GM21360 (cell line): Measurements from ENCODE around the gene HOXB1.
"Not testable (repeated sequence)": the region's sequence is repeated elsewhere in the genome, so short reads cannot be mapped to it uniquely, and the experiment has no call there.

ENCODE experiments used
- ATAC-seq: cut with Tn5 transposase; IDR thresholded peaks from one replicate; pipeline ENCODE4 v1.9.1; 2021; ENCODE audit warnings: mild to moderate bottlenecking, moderate library complexity; ENCODE audit not compliant: unreplicated experiment

Gene HOXB1

DNA sequence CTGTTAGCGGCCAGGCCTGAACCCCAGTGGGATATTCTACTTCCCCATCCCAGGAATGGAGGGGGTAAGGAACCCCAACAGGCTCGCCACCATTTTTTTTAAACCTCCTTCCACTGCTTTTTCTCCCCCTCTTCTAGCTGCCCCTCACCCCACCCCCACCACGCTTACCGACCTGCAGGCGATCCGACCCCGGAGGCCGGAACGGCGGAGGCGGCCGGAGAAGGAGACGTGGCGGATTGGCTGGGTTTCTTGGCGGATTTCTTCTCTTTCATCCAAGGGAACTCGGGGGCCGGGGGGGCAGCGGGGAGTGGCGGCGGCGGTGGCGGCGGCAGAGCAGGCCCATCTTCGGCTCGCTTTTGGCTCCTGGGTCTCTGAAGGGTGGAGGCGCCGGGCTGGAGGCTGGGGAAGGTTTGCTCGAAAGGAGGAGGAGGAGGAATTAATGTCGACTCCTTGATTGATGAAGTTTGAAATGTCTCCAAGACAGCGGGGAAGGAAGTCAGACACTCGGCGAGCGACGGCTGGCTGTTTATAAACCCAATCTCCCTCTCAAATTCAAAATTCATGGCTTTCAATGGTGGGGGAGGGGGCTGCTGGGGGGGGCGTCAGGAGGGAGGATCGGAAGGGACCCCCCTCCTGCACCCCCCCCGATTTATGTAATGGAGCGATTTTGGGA, 13.7 kb upstream of the HOXB1 start:
- ATAC-seq = no peak

DNA sequence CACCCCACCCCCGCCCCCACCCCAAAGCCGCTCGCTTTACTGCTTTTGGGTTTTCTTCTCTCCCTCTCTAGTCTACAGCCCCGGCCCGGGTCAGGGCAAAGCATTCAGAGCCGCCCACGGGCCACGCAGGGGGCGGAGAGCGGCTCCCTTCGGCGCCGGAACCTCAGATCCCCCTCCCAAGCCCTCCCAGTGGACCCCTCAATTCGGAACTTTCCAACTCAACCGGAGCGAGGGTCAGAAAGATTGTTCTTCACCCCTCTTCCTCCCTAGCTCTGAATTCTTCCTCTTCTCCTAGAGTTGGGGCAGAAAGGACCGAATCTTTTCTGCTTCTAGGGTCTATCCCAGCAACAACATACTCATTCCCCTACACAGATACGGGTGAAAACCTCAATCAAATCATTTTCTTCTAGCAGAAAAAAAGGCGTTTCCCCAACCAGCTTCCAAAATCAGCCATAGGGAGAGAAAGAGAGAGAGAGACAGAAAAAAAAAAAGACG, 13.1 kb upstream of the HOXB1 start:
- no peak for ATAC-seq

DNA sequence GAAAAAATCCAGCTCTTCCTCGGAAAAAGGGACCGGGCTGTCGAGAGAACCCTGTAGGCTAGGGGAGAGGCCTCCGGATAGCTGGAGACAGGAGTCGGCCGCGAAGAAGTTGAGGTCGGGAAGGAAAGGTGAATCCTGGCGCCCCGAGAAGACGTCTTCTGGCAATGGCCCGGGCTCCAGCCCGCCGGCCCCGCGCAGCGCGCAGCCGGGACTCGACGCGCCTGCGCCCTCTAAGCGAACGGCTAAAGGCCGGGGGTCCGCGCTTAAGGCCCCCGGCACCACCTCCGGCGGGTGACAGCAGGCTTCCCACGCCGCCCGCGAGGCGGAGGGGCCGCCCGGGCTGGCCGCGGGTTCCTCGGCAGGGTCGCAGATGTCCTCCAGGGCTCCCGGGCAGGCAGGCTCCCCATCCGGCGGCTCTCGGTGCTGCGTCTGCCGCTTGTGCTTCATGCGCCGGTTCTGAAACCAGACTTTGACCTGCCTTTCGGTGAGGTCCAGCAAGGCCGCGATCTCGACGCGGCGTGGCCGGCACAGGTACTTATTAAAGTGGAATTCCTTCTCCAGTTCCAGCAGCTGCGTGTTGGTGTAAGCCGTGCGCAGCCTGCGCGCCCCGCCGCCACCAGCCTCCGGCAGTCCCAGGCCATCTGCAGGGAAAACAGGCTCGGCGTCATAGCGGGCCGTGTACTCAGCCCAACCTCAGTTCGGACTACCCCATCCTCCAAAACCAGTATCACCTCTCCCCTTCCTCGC, 12.5 kb upstream of the HOXB1 start:
- ATAC-seq = no peak

DNA sequence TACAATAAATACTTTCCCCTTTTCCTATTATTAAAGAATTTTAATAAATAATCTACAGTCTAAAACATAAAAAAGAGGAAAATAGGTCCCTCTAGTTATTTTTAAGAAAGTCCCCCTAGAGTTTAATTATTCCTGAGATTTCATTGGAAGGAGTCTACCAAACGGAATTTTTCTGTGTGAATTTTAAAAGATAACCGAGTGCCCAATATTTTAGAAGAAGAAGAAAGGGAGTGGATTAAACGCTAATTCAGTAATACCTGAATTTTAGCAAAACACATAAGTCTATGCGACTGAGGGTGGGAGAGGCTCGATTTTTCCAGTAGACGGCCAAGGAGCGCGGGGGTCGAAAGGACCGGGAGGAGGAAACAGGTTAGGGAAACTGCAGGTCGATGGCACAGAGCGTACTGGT, 11.9 kb upstream of the HOXB1 start:
- ATAC-seq = no peak

DNA sequence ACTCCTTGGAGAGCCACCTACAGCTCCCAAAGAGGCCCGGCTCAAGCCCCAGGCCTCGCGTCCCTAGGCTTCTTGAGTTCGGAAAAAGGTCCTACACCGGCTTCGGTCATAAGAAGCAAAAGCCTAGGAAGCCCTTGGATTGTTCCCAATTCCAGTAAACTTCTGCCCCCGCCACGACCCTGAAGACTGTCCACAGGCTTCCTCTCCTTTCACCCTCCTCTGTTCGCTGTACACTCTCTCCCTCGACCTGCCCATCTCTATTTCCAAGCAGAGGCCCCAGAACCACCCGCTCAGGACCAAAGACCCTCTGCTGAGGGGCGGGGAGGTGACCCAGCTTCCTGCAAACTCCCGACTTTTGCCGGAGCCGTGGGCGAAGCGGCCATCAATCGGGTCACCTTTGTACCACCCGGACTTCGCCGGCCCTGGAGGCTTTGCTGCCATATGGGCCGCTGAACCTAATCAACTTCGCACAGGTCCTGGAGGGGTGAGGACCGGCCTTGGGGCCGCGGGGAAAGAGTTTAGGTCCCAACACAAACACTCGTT, 11.4 kb upstream of the HOXB1 start:
- ATAC-seq = no peak

DNA sequence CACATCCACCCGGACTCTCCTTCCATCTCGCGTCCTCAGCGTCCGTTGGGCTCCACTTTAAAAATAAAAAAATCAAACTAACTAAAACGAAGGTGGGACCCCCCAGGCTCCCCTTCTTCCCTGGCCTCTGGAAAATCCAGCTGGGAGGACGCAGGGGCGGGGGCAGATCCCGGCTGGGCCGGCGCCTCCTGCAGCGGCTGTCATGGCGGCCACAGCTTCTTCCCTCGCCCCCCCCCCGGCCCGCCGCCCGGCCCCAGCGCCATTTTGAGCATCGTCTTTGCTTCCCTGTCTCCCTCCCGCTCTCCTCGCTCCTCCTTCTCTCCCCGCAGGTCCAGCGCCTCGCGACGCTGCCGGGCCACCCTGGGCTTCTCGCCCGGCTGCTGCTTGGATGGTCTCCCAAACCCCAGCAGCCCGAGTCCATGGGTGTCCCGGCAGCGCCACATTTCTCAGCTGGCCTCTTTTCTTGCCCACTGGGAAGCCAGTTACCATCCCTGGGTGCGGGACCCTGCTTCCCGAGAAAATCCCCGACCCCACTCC, 10.8 kb upstream of the HOXB1 start:
- ATAC-seq = no peak

DNA sequence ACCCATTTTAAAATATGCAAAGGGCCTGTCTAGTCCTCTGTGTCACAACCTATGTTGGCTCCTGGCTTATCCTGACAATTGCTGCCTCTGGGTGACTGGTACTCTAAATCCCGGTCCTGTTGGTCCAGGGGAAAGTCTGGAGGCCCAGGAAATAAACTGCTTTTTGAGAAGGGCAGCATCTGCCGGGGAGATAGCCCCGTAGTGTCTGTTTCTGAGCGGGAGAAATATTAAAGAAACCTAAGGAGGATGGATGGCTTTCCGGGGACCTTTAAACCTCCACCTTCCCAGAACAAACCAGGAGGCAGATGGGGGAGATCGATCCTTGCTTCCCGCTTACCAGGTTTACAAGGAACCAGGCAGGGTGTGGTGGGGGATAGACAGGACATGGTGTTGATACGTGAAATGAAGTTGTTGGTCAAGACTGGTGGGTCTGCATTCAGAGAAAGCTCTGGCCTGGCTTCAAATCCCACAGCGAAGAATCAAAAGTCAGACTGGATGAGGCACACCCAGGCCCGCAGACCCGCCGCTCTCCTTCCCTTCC, 10.3 kb upstream of the HOXB1 start:
- no peak for ATAC-seq

DNA sequence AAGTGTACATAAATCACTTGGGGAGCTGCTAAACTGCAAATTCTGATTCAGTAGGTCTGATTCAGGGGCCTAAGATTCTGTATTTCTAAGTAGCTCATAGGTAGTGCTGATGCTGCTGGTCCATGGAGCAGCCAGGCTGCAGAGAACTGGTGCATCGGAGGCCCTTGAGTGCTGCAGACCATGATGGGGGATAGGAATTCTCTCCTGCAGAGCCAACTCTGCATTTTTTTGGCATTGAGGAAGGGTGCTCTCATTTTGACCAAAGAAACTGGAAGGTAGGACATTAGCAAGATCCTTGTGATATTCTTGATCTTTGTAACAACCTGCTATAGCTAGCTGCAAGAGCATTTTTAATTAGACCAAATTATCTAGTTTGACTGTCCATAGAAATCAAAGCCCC, 9.4 kb upstream of the HOXB1 start:
- no peak for ATAC-seq

DNA sequence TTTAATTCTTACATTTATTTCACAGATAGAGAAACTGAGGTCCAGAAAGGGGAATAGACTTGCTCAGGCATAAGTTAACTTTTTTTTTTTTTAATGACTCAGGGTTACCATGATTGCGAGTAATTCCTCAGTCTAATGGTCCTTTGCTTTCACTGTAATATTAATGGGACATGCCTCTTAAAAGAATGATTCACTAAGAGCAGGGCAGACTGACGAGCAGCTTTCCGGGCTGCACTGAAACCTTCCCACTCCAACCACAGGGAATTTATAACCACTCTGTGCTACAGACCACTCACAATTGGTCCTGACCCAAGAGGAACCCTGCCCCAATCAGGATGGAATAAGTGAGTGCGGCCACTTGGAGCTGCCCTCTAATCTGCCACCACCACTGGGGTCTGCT, 8.4 kb upstream of the HOXB1 start:
- no peak for ATAC-seq

DNA sequence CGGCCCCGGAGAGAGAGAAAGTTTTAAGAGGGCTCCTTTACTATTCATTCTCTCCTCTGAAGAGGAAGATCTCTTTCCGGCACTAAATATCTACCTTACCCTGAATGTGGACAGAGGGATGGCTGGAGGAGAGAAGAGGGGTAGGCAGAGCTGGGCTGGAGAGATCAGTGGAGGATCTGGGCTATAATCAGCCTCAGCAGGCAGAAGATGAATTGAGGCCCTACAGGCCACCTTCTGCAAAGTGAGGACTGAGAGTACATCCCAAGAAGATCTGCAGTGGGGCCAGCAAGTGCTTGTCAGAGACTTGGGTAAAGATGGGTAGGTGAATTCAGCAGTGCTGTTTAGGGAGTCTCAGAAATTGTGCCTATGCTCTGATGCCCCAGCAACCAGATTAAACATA, 6.5 kb upstream of the HOXB1 start:
- ATAC-seq = no peak

DNA sequence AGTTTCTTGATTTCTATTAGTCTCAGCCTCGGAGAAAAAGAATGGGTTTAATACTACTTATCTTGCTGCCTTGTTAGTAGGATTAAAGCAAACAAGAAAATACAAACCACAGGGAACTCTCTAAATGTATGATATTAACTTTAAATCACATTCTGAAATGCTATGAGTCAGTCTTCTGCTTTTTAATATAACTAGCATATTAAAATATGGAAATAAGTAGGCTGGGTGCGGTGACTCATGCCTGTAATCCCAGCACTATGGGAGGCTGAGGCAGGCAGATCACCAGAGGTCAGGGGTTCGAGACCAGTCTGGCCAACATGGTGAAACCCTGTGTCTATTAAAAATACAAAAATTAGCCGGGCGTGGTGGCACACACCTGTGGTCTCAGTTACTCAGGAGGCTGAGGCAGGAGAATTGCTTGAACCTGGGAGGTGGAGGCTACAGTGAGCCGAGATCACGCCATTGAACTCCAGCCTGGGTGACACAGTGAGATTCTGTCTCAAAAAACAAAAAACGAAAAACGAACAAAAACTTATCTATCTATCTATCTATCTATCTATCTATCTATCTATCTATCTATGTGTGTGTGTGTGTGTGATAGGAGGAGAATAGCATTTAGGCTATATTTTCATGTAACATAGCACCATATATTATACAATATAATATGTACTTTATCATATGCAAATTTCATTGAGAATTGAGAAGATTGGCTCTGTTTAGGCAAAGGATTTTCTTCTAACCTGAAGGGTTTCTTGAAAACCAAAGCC, 5.2 kb upstream of the HOXB1 start:
- not testable (repeated sequence) for ATAC-seq

DNA sequence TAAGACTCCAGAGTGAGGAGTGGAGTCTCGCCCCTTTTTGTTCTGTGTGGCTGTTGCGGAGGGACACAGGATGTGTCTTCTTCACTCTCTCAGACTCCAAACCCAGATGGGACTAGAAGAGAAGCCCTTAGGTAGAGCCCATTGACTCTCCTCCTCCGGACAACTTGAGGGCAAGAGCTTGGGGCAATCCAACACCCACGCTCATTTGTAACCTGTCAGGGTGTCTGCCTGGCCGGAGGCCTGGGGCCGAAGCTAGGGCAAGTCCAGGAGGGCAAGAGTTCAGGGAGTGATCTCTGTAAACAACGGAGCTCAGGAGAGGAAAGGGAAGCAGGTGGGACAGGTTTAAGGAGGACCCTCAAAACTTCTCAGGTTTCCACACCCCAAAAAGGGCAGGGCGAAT, 1.4 kb upstream of the HOXB1 start:
- no peak for ATAC-seq

DNA sequence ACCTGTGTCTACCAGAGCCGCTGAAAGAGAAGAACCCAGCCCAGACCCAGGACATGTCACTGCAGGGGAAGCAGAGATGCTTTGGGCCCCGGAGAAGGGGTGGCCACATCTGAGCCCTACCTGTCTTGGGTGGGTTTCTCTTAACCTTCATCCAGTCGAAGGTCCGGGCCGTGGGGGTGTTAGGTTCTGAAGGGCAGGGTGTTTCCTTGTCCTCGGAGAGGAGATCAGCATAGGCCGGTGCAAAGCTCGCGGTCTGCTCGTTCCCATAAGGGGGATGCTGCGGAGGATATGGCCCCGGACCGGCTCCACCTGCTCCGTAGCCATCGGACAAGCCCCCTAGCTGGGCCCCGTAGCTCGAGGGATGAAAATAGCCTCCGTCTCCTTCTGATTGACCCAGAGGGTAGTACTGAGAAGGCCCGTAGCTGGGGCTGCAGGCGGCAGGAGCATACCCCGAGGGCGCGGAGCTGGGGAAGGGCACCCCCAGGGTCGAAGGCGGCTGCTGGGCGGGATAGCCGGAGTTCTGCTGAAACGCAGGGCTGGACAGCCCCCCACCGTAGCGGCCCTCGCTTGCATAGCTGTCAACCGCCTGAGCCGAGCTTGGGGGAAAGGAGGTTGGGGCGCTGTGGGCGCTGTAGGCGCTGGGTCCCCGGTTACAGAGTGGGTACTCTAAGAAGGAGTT, 464 bp downstream of the HOXB1 start:
- no peak for ATAC-seq

DNA sequence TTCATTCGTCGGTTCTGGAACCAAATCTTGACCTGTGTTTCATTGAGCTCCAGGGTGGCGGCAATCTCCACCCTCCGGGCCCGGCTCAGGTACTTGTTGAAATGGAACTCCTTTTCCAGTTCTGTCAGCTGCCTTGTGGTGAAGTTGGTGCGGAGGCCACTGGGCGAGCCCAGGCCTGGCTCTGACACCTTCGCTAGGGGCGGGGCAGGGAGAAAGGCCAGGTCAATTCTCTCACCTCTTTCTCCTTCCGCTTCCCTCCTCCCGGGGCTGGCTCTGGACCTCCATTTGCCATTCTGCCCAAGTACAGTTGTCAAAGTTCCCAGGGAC, 1.2 kb downstream of the HOXB1 start:
- no peak for ATAC-seq

DNA sequence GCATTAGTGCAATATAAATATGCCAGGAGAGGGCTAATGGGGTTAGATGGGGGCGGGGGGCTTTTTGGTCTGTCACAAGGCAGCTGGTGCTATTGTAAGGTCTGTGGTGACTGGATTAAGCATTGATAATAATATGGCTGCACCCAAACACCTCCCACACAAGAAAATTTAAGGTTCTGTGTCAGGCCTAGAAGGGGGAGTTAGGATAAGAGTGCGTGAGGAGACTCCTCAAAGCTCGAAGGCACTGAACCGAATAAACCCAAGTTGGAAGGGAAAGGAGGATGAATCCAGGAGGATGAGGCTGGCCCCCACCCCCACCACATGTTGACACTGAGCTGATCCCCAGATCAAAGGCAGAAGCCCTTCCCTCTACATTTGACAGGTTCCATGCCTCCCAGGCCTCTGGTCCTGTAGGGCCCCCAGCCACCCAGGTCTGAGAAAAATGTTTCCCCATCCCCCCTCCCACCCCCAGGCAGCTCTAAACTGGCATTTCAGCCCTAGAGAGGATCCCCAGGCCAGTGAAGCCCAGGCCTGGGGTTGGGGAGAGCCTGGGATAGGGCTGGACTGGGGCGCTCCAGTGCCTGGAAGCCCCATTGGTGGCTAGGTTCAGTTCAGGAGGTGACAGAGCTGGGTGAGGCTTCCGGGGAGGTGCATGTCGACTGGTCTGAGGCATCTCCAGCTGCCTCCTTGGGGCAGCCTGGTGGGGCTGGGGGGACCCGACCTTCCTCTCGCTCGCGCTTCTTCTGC, 1.7 kb downstream of the HOXB1 start:
- no peak for ATAC-seq

DNA sequence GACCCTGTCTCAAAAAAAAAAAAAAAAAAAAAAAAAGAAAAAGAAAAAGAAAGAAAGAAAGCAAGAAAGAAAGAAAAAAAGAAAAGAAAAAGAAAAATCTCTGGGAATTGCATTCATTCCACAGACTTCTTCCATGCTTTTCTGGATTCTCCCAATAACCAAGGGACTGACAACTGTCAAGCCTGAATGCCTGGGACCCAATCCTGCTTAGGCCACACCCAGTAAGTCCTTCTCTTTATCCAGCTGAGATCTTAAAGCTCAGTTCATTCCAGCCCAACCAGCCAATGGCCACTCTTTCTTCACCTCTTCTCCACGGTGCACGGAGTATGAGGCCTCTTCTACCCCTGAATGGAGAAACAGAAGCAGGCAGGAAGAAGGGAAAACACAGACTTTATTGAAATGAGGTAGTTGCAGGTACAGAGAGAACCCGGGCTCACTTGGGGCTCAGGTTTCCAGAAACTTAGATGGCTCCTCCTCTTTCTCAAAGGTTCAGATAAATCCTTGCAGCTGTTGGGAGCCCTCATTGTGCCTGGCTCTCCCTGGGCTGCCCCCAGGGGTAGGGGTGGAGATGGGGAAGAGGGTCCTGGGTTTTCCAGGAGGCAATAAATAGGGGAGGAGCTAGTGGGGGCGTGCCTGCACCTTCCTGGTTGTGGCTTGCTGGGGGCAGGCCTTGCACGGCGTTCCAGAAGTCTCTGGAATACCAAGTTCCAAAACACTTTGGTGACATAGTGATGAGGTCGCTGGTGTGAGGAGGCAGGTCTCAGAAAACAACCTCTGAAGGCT, 2.5 kb downstream of the HOXB1 start:
- no peak for ATAC-seq

DNA sequence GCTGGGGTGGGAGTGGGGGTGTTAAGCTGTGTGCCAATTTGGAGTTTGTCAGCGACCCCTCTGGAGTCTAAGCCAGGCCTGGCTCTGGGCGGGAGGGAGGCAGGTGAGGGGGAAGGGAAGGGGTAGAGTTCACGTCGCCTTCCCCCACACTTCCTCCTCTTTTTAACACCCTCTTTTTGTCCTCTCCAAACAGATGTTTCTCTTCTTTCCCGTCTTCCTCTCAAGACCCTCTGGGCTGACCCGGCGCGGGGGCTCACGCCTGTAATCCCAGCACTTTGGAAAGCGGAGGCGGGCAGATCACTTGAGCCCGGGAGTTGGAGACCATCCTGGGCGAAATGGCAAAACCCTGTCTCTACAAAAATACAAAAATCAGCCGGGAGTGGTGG, 3.3 kb downstream of the HOXB1 start:
- ATAC-seq = no peak

DNA sequence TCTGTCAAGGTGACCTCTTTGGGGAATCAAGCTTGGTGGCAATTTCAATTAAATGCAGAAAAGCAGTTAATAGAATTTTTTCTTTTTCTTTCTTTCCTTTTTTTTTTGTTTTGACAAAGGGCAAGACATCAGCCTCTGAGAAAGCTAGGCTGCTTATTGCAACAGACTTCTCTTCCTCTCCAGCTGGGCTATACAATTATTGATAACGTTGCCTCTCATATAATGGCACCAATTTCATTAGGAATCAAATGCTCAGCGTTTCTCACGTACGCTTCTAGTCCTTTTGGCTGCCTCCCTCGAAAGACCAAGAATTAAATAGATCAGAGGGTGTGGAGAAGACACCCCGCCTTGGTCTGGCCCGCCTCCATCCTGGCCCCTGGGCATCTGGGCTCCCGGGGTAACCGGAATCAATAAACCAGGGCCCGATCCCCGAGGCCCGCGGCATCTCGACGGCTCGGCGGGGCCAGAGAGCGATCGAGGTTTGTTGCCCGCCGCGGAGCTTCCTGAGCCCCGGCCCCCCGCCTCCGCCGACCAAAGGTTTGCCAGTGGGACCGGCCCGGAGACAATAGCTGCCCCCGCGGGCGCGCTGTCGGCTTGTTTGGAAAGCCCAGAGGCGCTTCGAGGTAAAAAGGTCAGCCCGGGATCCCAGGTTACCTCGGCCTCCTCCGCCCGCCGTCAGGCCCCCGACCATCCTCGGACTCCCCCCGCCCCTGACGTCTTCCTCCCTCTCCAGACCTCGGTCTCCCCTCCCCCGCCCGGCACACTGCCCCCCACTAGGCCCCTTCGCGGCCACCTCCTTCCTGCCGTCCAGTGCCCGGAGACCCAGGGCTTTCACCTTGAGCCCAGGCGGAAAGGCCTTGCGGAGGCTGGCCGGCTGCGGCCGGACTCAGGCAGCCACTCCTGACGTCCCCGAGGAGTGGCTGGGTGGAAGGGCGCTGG, 3.9 kb downstream of the HOXB1 start:
- ATAC-seq = no peak
